Caco-2 (cell line): ENCODE results near the gene FHOD1. TPM values are rescaled to one million over a fixed set of nuclear protein-coding genes. Genes with fewer than 3 reads are reported as not detected.
A peak's percentile ranks its signal among the peaks of the same experiment; 100 is the strongest.

Experiments
- BruUV-seq: library from RNA; stranded (reverse); fragments of 400-500 nt; replicated peaks from 2 replicates; lab custom pipeline; 2021; lab: Mats Ljungman, UMichigan
- CTCF ChIA-PET: fragments of 300-600 bp; sonication (Branson Sonifier 250); formaldehyde crosslinking; loops from one replicate; lab custom pipeline; 2022; ENCODE audit warnings: antibody characterized with exemption; lab: Charles Lee
- POLR2A ChIA-PET: fragments of 300-600 bp; sonication (Branson Sonifier 250); formaldehyde crosslinking; loops from one replicate; lab custom pipeline; 2022; ENCODE audit warnings: antibody characterized with exemption; lab: Charles Lee
- DNase-seq, 2 experiments: peaks; one replicate each; pipeline versions ENCODE4 v3.0.0 to v3.0.0-alpha.2; 2020 to 2022
- H3K27me3 ChIP-seq: replicated peaks from 2 replicates; pipeline ENCODE4 v1.6.0; 2011; ENCODE audit warnings: low read length; ENCODE audit not compliant: control insufficient read depth, insufficient read depth
- H3K36me3 ChIP-seq: 2 replicates; pipeline ENCODE4 v1.5.1; 2011; ENCODE audit warnings: low read length; ENCODE audit not compliant: control insufficient read depth, insufficient read depth
- H3K4me1 ChIP-seq: fragments of 250-450 bp; sonication (Bioruptor Pico); 2 replicates; pipeline ENCODE4 v1.5.1; 2020; ENCODE audit warnings: mild to moderate bottlenecking
- H3K4me3 ChIP-seq: 2 replicates; pipeline ENCODE4 v1.5.1; 2011; ENCODE audit warnings: low read depth, mild to moderate bottlenecking, control low read depth, low read length
- H3K9me3 ChIP-seq: fragments of 250-450 bp; sonication (Bioruptor Pico); 2 replicates; pipeline ENCODE4 v1.5.1; 2020; ENCODE audit warnings: mild to moderate bottlenecking, moderate library complexity
- H3K27ac Mint-ChIP-seq: one replicate; pipeline ENCODE4 v1.8.0; 2022; ENCODE audit warnings: mixed read lengths; ENCODE audit not compliant: unreplicated experiment
- H3K27me3 Mint-ChIP-seq: one replicate; pipeline ENCODE4 v1.8.0; 2022; ENCODE audit warnings: mixed read lengths; ENCODE audit not compliant: insufficient read depth, unreplicated experiment
- H3K36me3 Mint-ChIP-seq: one replicate; pipeline ENCODE4 v1.8.0; 2022; ENCODE audit warnings: mild to moderate bottlenecking, mixed read lengths; ENCODE audit not compliant: insufficient read depth, unreplicated experiment
- H3K4me1 Mint-ChIP-seq: one replicate; pipeline ENCODE4 v1.8.0; 2022; ENCODE audit warnings: low read depth, mixed read lengths; ENCODE audit not compliant: unreplicated experiment
- H3K4me3 Mint-ChIP-seq: one replicate; pipeline ENCODE4 v1.8.0; 2022; ENCODE audit warnings: mild to moderate bottlenecking, moderate library complexity, mixed read lengths; ENCODE audit not compliant: unreplicated experiment
- H3K9me3 Mint-ChIP-seq: one replicate; pipeline ENCODE4 v1.8.0; 2022; ENCODE audit warnings: mixed read lengths; ENCODE audit not compliant: unreplicated experiment
- CTCF ChIP-seq, 2 experiments: fragments of 200-600 bp in 1 of 2; IDR thresholded peaks; 1 replicate in 1 of 2; 2 replicates in 1 of 2; pipeline versions ENCODE4 v1.5.1 to v1.8.0; 2011 to 2022; ENCODE audit warnings: antibody characterized with exemption in 1 of 2, control low read depth in 1 of 2, inconsistent platforms in 1 of 2, low read depth in 1 of 2, low read length in 1 of 2, mild to moderate bottlenecking in 1 of 2, moderate library complexity in 1 of 2; ENCODE audit not compliant: insufficient read depth in 1 of 2, severe bottlenecking in 1 of 2, unreplicated experiment in 1 of 2
- intact Hi-C: fragments of 100-400 bp; cut with micrococcal nuclease; formaldehyde crosslinking; loops from one replicate; pipeline ENCODE4 v1.10.0; 2022; ENCODE audit not compliant: unreplicated experiment
- total RNA-seq: library from RNA; stranded (reverse); gene quantifications from 2 replicates; pipeline ENCODE4 v1.2.3, GENCODE V29; 2022

The FHOD1 gene
- total RNA-seq, 1 experiment from 2014 or later = 69.0 TPM

- H3K27ac Mint-ChIP-seq = peak overlapping the region; percentile 9
Measured at GRCh38 chr16:67206838-67207248, 40.4 kb downstream of the FHOD1 start.

GRCh38 chr16:67206129-67206837 lies 41.0 kb downstream of the FHOD1 start:
- H3K36me3 Mint-ChIP-seq = peaks cover 40% of the 10 kb centered on the region
- ChIA-PET POLR2A (no interaction called here), CTCF (interaction anchor here (0.5 kb wide), 1 partner anchor 40 kb away, joined by 5 read pairs; no protein-coding TSS in a partner anchor)

More at GRCh38 chr16:67206838-67207248, 40.4 kb downstream of the FHOD1 start:
- Histone ChIP-seq H3K36me3 (no peaks in the 10 kb centered on the region; the same call in 1 of the 2 replicates), H3K4me1 (peaks cover 12% of the 10 kb centered on the region; the same call in 1 of the 2 replicates), H3K9me3 (no peaks in the 10 kb centered on the region), H3K27me3 (no peaks in the 10 kb centered on the region), H3K4me3 (no peak overlapping the region)
- Mint-ChIP-seq H3K27me3 (no peaks in the 10 kb centered on the region), H3K4me1 (peaks cover 8% of the 10 kb centered on the region), H3K9me3 (no peaks in the 10 kb centered on the region), H3K36me3 (peaks cover 38% of the 10 kb centered on the region), H3K4me3 (no peak overlapping the region)
- intact Hi-C loops = no loop called here
- no peak for TF ChIP-seq CTCF (IDR thresholded peaks at IDR 0.05; ENCODE audit: insufficient read depth in 1 of 2, low read depth in 1 of 2, low read length in 1 of 2, severe bottlenecking in 1 of 2, unreplicated experiment in 1 of 2)
- ChIA-PET POLR2A (no interaction called here), CTCF (interaction anchor here (0.5 kb wide), 1 partner anchor 40 kb away, joined by 5 read pairs; no protein-coding TSS in a partner anchor)
- DNase-seq = no peak
- no TSS peak for BruUV-seq

More at GRCh38 chr16:67206129-67206837, 41.0 kb downstream of the FHOD1 start:
- TF ChIP-seq CTCF (IDR thresholded peaks at IDR 0.05; ENCODE audit: insufficient read depth in 1 of 2, low read depth in 1 of 2, low read length in 1 of 2, severe bottlenecking in 1 of 2, unreplicated experiment in 1 of 2) = no peak
- Mint-ChIP-seq H3K27ac (peak overlapping the region; percentile 9), H3K9me3 (no peaks in the 10 kb centered on the region), H3K4me3 (no peak overlapping the region), H3K27me3 (no peaks in the 10 kb centered on the region), H3K4me1 (peaks cover 8% of the 10 kb centered on the region)
- Histone ChIP-seq H3K9me3 (no peaks in the 10 kb centered on the region), H3K4me3 (no peak overlapping the region), H3K36me3 (peaks cover 3% of the 10 kb centered on the region; the same call in 1 of the 2 replicates), H3K27me3 (no peaks in the 10 kb centered on the region), H3K4me1 (peaks cover 12% of the 10 kb centered on the region; the same call in 1 of the 2 replicates)
- intact Hi-C loops = no loop called here
- DNase-seq = no peak
- BruUV-seq = no TSS peak
